Measurements from ENCODE around the gene XPO6.

The XPO6 gene

GRCh38 chr16:28062847-28063521 lies 148.8 kb downstream of the XPO6 start:
- DNase-seq (ENCODE audit: low spot score): peak; percentile 70

DNA sequence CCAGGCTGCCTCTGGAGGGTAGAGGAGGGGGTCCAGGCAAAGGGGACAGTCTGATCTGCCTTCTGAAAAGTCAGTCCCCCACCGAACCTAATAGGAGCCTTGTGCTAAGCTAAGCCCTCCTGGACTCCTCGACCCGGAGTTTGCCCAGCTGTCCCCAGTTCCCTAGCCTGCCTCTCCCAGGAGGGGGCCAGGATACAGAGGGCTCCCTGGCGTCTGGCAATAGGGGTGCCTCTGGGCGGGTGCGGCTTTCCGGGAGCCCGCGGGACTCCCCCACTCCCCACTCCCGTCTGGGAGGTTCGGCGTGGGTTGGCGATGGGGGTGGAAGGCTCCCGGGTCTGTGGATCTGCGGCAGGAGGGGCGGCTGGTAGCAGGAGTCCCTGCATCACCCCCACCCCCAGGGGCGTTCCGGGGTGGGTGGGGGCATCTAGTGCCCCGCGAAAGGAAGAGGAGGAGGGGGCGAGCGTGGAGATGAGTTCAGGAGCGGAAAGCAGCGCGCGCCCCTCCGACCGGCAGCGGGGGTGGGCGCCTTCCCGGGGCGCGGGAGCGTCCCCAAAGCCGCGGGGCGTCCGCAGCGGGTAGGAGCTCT lies 149.4 kb downstream of the XPO6 start:
- DNase-seq (ENCODE audit: low spot score): peak; percentile 23

DNA sequence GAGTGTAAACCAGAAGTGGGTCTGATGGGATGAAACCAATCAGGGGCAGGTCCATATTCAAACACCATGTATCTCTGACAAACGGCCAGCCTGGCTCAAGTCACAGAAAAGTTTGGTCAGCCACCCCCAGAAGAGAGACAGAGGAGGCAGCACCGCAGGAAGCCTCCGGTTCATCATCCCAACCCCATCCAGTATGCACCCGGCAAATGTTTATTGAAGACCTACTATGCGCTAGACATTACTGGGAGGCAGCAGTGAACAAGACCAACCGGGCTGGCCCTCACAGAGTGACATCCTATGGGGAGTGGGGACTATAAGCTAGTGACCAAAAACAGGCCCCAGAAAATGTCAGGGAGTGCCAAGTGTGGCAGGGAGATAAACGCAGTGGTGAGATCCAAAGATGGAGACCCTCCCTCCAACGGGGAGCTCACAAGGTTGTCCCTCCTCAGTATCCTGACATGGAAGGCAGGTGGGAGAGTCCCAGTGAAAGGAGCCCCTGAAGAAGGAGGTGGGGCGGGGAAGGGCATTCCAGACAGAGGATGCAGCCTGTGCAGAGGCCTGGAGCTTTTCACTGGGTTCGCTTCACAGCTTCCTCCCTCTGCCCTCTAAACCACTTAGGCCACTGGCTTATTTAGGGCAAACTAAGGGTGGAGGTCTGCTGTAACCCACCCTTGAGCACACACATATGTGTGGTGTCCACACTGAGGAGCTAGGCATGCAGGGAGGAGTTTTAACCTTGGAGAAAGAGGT lies 150.2 kb downstream of the XPO6 start:
- DNase-seq (ENCODE audit: low spot score): no peak

GRCh38 chr16:28059841-28060575 lies 151.8 kb downstream of the XPO6 start:
- DNase-seq (ENCODE audit: low spot score): no peak

GRCh38 chr16:28058839-28059589 lies 152.8 kb downstream of the XPO6 start:
- no peak for DNase-seq (ENCODE audit: low spot score)

DNA sequence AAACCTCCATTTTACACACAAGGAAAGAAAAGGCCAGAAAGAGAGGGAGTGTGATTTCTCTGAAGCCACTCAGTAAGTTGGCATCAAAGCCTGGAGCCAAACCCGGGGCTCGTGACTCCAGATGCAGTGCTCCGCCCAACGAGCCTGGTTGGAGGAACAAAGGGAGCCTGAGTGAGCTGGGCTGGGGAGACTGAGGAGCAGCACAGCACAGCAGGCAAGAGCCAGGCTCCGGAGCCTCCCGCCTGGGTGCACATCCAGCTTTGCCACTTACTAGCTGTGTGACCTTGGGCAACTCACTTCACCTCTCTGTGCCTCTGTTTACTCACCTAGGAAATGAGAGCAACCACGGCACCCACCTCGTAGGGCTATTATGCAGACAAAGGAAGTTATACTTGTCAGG lies 153.8 kb downstream of the XPO6 start:
- DNase-seq (ENCODE audit: low spot score): no peak

GRCh38 chr16:28053461-28053860 lies 158.3 kb downstream of the XPO6 start:
- no peak for DNase-seq (ENCODE audit: low spot score)

DNA sequence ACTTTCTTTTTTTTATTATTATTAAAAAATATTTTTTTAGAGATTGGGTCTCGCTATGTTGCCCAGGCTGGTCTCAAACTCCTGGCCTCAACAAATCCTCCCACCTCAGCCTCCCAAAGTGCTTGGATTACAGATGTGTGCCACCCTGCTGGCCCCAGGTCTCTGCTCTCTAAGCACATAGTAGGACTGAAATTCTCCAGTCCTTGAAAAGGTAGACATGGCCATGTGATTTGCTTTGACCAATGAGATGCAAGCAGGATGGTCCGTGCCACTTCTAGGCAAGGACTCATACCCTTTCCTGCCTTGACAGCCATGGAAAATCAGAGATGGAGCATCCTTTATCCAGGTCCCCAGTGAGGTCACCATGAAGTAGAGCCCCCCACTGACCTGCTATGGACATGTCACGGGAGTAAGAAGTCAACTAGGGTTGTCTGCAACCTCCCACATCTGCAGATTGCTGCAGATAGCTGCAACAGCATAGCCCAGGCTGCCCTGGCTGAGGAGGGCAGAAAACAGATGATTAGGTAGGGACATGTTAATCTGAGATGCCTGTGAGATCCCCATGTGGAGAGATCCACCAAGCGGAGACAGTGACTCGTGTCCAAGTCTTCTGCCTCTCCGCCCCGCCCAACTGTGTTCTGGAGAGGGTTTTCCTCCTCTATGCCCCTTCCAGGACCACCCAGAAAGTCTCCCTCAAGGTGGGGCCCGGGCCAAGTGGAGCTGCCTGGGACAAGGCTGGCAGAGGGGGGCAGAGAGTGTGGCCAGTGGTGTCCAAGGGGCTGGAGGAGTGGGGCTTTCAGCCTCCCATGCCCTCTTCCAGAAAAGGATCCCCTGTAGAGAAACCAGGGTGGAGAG lies 159.3 kb downstream of the XPO6 start:
- no peak for DNase-seq (ENCODE audit: low spot score)

- DNase-seq (ENCODE audit: low spot score): no peak
Measured at GRCh38 chr16:28051486-28051885, 160.3 kb downstream of the XPO6 start.
